Osteoblast (primary cell): Measurements from ENCODE around the gene KDELR1. TPM values are rescaled to one million over a fixed set of nuclear protein-coding genes. Genes with fewer than 3 reads are reported as not detected.
"Not testable (repeated sequence)": the region's sequence is repeated elsewhere in the genome, so short reads cannot be mapped to it uniquely, and the experiment has no call there.

ENCODE experiments used
- DNase-seq: peaks from one replicate; pipeline ENCODE4 v3.0.0; 2011; ENCODE audit warnings: low spot score, mixed read lengths; ENCODE audit not compliant: insufficient read length; ENCODE audit errors: missing footprints
- H2AFZ ChIP-seq: 2 replicates; pipeline ENCODE4 v1.6.0; 2011; ENCODE audit warnings: mild to moderate bottlenecking, low read length
- H3K27ac ChIP-seq: 2 replicates; pipeline ENCODE4 v1.5.1; 2011; ENCODE audit warnings: mild to moderate bottlenecking, low read depth, low read length, moderate library complexity
- H3K27me3 ChIP-seq: 2 replicates; pipeline ENCODE4 v1.6.0; 2012; ENCODE audit warnings: mild to moderate bottlenecking, control low read depth, inconsistent platforms, low read length, moderate library complexity; ENCODE audit not compliant: insufficient read depth
- H3K36me3 ChIP-seq: 2 replicates; pipeline ENCODE4 v1.5.1; 2011; ENCODE audit warnings: mild to moderate bottlenecking, low read length, control low read depth, moderate library complexity; ENCODE audit not compliant: insufficient read depth
- H3K4me1 ChIP-seq: 2 replicates; pipeline ENCODE4 v1.5.1; 2011; ENCODE audit warnings: mild to moderate bottlenecking, low read length, control low read depth, moderate library complexity; ENCODE audit not compliant: insufficient read depth
- H3K4me2 ChIP-seq: 2 replicates; pipeline ENCODE4 v1.6.0; 2011; ENCODE audit warnings: mild to moderate bottlenecking, low read length; ENCODE audit not compliant: insufficient read depth
- H3K4me3 ChIP-seq: fragments of 200-600 bp; sonication (generic); 3 replicates; pipeline ENCODE4 v1.5.1; 2012; ENCODE audit warnings: mild to moderate bottlenecking, low read length, inconsistent platforms; ENCODE audit not compliant: insufficient read depth
- H3K79me2 ChIP-seq: 2 replicates; pipeline ENCODE4 v1.6.0; 2012; ENCODE audit warnings: mild to moderate bottlenecking, low read length, control low read depth, inconsistent platforms; ENCODE audit not compliant: insufficient read depth
- H3K9me3 ChIP-seq: 2 replicates; pipeline ENCODE4 v1.5.1; 2011; ENCODE audit warnings: low read depth, low read length, control low read depth
- H4K20me1 ChIP-seq: 2 replicates; pipeline ENCODE4 v1.6.0; 2012; ENCODE audit warnings: mild to moderate bottlenecking, low read length, control low read depth; ENCODE audit not compliant: insufficient read depth
- total RNA-seq: library from RNA; depleted of rRNA; stranded (reverse); fragments of >200 nt; gene quantifications from 2 replicates; pipeline ENCODE4 v1.2.3, GENCODE V29; 2012
- TF ChIP-seq, protein P1 (sequence below): IDR thresholded peaks from 2 replicates; pipeline ENCODE4 v1.5.1; 2011; ENCODE audit warnings: mild to moderate bottlenecking, low read depth, low read length, moderate library complexity; ENCODE audit errors: extremely low read depth

Gene KDELR1
- total RNA-seq, 1 donor = 95.2 TPM

DNA sequence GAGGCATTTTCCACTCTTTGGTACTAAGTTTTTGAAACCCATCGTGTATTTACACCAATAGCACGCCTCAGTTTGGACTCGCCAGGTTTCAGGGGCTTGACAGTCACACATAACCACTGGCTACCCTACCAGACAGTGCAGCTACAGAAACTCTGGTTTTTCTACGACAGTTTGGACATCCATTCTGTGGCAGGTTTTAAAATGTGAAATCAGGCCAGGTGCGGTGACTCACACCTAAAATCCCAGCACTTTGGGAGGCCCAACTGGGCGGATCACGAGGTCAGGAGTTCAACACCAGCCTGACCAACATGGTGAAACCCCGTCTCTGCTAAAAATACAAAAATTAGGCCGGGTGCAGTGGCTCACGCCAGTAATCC, 13.2 kb downstream of the KDELR1 start:
- Histone ChIP-seq H4K20me1 (peaks cover under 1% of the 10 kb centered on the region), H3K4me1 (no peaks in the 10 kb centered on the region), H3K9me3 (no peaks in the 10 kb centered on the region), H3K27ac (no peak overlapping the region), H3K4me2 (no peak overlapping the region), H3K79me2 (no peaks in the 10 kb centered on the region), H2AFZ (no peak overlapping the region), H3K4me3 (no peak overlapping the region), H3K27me3 (no peaks in the 10 kb centered on the region), H3K36me3 (peaks cover 21% of the 10 kb centered on the region)
- DNase-seq = no peak
- TF ChIP-seq, protein P1, sequence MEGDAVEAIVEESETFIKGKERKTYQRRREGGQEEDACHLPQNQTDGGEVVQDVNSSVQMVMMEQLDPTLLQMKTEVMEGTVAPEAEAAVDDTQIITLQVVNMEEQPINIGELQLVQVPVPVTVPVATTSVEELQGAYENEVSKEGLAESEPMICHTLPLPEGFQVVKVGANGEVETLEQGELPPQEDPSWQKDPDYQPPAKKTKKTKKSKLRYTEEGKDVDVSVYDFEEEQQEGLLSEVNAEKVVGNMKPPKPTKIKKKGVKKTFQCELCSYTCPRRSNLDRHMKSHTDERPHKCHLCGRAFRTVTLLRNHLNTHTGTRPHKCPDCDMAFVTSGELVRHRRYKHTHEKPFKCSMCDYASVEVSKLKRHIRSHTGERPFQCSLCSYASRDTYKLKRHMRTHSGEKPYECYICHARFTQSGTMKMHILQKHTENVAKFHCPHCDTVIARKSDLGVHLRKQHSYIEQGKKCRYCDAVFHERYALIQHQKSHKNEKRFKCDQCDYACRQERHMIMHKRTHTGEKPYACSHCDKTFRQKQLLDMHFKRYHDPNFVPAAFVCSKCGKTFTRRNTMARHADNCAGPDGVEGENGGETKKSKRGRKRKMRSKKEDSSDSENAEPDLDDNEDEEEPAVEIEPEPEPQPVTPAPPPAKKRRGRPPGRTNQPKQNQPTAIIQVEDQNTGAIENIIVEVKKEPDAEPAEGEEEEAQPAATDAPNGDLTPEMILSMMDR = no peak

DNA sequence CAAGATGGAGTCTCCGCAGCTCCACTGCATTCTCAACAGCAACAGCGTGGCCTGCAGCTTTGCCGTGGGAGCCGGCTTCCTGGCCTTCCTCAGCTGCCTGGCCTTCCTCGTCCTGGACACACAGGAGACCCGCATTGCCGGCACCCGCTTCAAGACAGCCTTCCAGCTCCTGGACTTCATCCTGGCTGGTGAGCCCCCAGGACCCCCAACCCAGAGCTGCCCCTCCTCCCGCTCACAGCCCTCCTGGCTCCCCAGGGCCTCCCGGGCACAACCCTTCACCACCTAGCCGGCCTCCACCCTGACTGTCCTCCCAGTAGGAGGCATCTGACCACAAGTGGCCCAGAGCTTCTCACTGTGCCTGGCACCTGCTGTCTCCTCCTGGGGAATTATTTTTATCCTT, 17.8 kb downstream of the KDELR1 start:
- H3K36me3 ChIP-seq = no peaks in the 10 kb centered on the region
- H3K4me3 ChIP-seq = no peak overlapping the region
- no peaks in the 10 kb centered on the region for H4K20me1 ChIP-seq
- H3K9me3 ChIP-seq = no peaks in the 10 kb centered on the region
- no peak for DNase-seq
- H2AFZ ChIP-seq = no peak overlapping the region
- no peak overlapping the region for H3K27ac ChIP-seq
- TF ChIP-seq, protein P1 = no peak
- H3K4me2 ChIP-seq = no peak overlapping the region
- no peaks in the 10 kb centered on the region for H3K79me2 ChIP-seq
- no peaks in the 10 kb centered on the region for H3K27me3 ChIP-seq
- H3K4me1 ChIP-seq = no peaks in the 10 kb centered on the region

DNA sequence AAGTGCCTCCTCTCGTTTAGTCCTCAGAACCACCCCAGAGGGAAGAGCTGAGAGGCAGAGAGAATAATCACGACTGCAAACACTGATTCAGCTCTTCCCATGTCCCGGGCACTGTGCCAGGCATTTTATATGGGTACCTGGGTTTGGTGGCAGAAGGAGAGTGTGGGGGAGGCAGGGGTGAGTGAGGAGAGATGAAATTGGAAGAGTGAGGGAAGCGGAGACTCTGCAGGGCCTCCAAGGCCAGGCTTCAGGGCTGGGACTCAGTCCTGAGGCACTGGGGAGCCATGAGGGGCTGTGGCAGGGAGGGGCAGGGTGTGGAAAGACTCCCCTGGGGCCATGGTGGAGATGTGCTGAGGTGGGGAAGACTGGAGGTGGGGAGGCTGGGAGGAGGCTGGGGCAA, 18.4 kb downstream of the KDELR1 start:
- DNase-seq = no peak
- H3K27ac ChIP-seq = no peak overlapping the region
- H3K4me2 ChIP-seq = no peak overlapping the region
- H3K79me2 ChIP-seq = no peaks in the 10 kb centered on the region
- TF ChIP-seq, protein P1 = no peak
- no peaks in the 10 kb centered on the region for H3K9me3 ChIP-seq
- no peaks in the 10 kb centered on the region for H3K27me3 ChIP-seq
- no peak overlapping the region for H2AFZ ChIP-seq
- H3K36me3 ChIP-seq = no peaks in the 10 kb centered on the region
- no peak overlapping the region for H3K4me3 ChIP-seq
- H4K20me1 ChIP-seq = no peaks in the 10 kb centered on the region
- H3K4me1 ChIP-seq = no peaks in the 10 kb centered on the region

DNA sequence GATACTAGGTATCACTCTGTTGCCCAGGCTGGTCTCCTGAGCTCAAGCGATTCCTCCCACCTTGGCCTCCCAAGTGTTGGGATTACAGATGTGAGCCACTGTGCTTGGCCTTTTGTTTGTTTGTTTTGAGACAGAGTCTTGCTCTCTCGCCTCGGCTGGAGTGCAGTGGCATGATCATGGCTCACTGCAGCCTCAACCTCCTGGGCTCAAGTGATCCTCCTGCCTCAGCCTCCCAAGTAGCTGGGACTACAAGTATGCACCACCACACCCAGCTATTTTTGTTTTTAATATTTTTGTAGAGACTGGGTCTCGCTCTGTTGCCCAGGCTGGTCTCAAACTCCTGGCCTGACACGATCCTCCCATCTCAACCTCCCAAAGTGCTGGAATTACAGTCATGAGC, 19.6 kb downstream of the KDELR1 start:
- H3K27me3 ChIP-seq, H3K4me2 ChIP-seq, DNase-seq, H3K4me3 ChIP-seq, H3K79me2 ChIP-seq, H4K20me1 ChIP-seq, H3K4me1 ChIP-seq, H3K36me3 ChIP-seq, H3K9me3 ChIP-seq, H2AFZ ChIP-seq, H3K27ac ChIP-seq: not testable (repeated sequence)

DNA sequence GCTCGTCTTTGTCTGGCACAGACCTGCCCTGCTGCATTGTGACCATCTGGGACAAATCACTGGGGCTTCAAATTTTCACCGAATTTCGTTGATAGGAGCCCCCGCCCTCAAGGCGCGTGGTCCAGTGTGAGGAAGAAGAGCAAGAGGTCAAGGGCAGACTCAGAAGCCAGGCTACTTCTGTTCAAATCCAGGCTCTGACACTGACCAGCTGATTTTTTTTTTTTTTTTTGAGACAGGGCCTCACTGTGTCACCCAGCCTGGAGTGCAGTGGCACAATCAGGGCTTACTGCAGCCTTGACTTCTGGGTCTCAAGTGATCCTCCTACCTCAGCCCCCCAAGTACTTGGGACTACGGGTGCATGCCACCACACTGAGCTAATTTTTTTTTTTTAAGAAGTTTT, 20.0 kb downstream of the KDELR1 start:
- Histone ChIP-seq H3K36me3 (no peaks in the 10 kb centered on the region), H3K4me3 (no peak overlapping the region), H3K9me3 (no peaks in the 10 kb centered on the region), H3K4me2 (no peak overlapping the region), H3K4me1 (no peaks in the 10 kb centered on the region), H4K20me1 (no peaks in the 10 kb centered on the region), H3K79me2 (no peaks in the 10 kb centered on the region), H3K27ac (no peak overlapping the region), H2AFZ (no peak overlapping the region), H3K27me3 (no peaks in the 10 kb centered on the region)
- DNase-seq = no peak
- TF ChIP-seq, protein P1 = no peak
